CD4-positive, CD25-positive, alpha-beta regulatory T cell (primary cell): ENCODE data around the gene RMND1. TPM values are rescaled to one million over a fixed set of nuclear protein-coding genes. Genes with fewer than 3 reads are reported as not detected.
A peak's percentile ranks its signal among the peaks of the same experiment; 100 is the strongest.

Experiments used
- ATAC-seq, 2 donors: fragments of 150-1000 bp; cut with Tn5 transposase; one replicate each; pipeline ENCODE4 v1.10.0; 2021; ENCODE audit warnings: low read depth in 2 of 2, moderate number of reproducible peaks in 2 of 2, moderate library complexity in 1 of 2
- DNase-seq, 3 donors: peaks; one replicate each; pipeline versions ENCODE4 v3.0.0 to v3.0.0-alpha.2; 2012 to 2022; ENCODE audit warnings: mixed read lengths in 1 of 3
- H3K27ac ChIP-seq: one replicate; pipeline ENCODE4 v1.7.0; 2013; ENCODE audit warnings: mild to moderate bottlenecking, low read length; ENCODE audit not compliant: insufficient read depth, poor library complexity, severe bottlenecking
- H3K27me3 ChIP-seq: one replicate; pipeline ENCODE4 v1.7.0; 2013; ENCODE audit warnings: low read length; ENCODE audit not compliant: control insufficient read depth, insufficient read depth
- H3K36me3 ChIP-seq: one replicate; pipeline ENCODE4 v1.7.0; 2013; ENCODE audit warnings: mild to moderate bottlenecking, low read length, moderate library complexity; ENCODE audit not compliant: control insufficient read depth, insufficient read depth
- H3K4me1 ChIP-seq: 2 replicates; pipeline ENCODE4 v1.7.0; 2013; ENCODE audit warnings: mild to moderate bottlenecking, low read length; ENCODE audit not compliant: insufficient read depth, control insufficient read depth, poor library complexity, severe bottlenecking
- H3K4me3 ChIP-seq: one replicate; pipeline ENCODE4 v1.7.0; 2013; ENCODE audit warnings: low read depth, mild to moderate bottlenecking, low read length, moderate library complexity
- H3K9me3 ChIP-seq, 2 experiments: 1 replicate in 1 of 2; 2 replicates in 1 of 2; pipeline ENCODE4 v1.7.0; 2013; ENCODE audit warnings: low read length in 2 of 2, mild to moderate bottlenecking in 1 of 2, moderate library complexity in 1 of 2; ENCODE audit not compliant: control insufficient read depth in 2 of 2
- H3K27ac Mint-ChIP-seq, 3 donors: one replicate each; pipeline ENCODE4 v1.8.0; 2020 to 2022; ENCODE audit warnings: mild to moderate bottlenecking in 3 of 3, mixed read lengths in 3 of 3, moderate library complexity in 2 of 3
- H3K27me3 Mint-ChIP-seq: one replicate; pipeline ENCODE4 v1.8.0; 2022; ENCODE audit warnings: mild to moderate bottlenecking, mixed read lengths
- H3K36me3 Mint-ChIP-seq: one replicate; pipeline ENCODE4 v1.8.0; 2020; ENCODE audit warnings: mixed read lengths
- H3K4me1 Mint-ChIP-seq, 4 donors: one replicate each; pipeline ENCODE4 v1.8.0; 2020 to 2022; ENCODE audit warnings: mixed read lengths in 4 of 4, mild to moderate bottlenecking in 1 of 4
- H3K4me3 Mint-ChIP-seq, 4 donors: one replicate each; pipeline ENCODE4 v1.8.0; 2020 to 2022; ENCODE audit warnings: mild to moderate bottlenecking in 4 of 4, mixed read lengths in 4 of 4, moderate library complexity in 3 of 4
- H3K9me3 Mint-ChIP-seq, 7 donors: one replicate each; pipeline ENCODE4 v1.8.0; 2020 to 2022; ENCODE audit warnings: mixed read lengths in 7 of 7, mild to moderate bottlenecking in 3 of 7, moderate library complexity in 2 of 7
- polyA plus RNA-seq, 4 donors: library from polyadenylated mRNA; unstranded; fragments of 300-500 nt; fragmentation: Illumina TruSeq; gene quantifications; one replicate each; pipeline ENCODE4 v1.2.3, GENCODE V29; 2021
- total RNA-seq: library from RNA; stranded (reverse); gene quantifications from one replicate; pipeline ENCODE4 v1.2.3, GENCODE V29; 2022

RMND1 gene
- total and polyA plus RNA-seq, 5 donors from 2014 or later = 10.2 to 13.3 (median 11.9) TPM

- peaks cover 31% of the 10 kb centered on the region for H3K27me3 ChIP-seq
- no peak within 1 kb of the TSS for H3K27ac ChIP-seq
- Mint-ChIP-seq H3K27ac (no peak within 1 kb of the TSS), H3K27me3 (peaks cover 72% of the 10 kb centered on the region), H3K36me3 (peaks cover 3% of the 10 kb centered on the region), H3K4me1 (peaks cover 4 to 14% (median 12%) of the 10 kb centered on the region in 4 donors), H3K4me3 (peak within 1 kb of the TSS in 3 of 4 donors; percentile 48 to 77 (median 61)), H3K9me3 (peaks cover 0 to 5% (median 0%) of the 10 kb centered on the region in 7 donors)
- DNase-seq = no peak
- H3K4me1 ChIP-seq = peaks cover 13% of the 10 kb centered on the region
- H3K4me3 ChIP-seq = no peak within 1 kb of the TSS
- H3K36me3 ChIP-seq = no peaks in the 10 kb centered on the region
- peak in 1 of 2 donors; percentile 37 for ATAC-seq
- no peaks in the 10 kb centered on the region for H3K9me3 ChIP-seq
Observed at GRCh38 chr6:151493804-151494234, 41.9 kb upstream of the RMND1 start, which contains the start of gene CCDC170. Gene CCDC170 (plus strand): TSS chr6:151494017. CDS start chr6:151494129, 112 bp downstream.

GRCh38 chr6:151493161-151493803 lies 41.4 kb upstream of the RMND1 start:
- DNase-seq = no peak
- no peak overlapping the region for H3K4me3 ChIP-seq
- Mint-ChIP-seq H3K4me3 (peak overlapping the region in 3 of 4 donors; percentile 0 to 48 (median 7)), H3K4me1 (peaks cover 4 to 14% (median 12%) of the 10 kb centered on the region in 4 donors), H3K27ac (no peak overlapping the region), H3K9me3 (peaks cover 0 to 5% (median 0%) of the 10 kb centered on the region in 7 donors), H3K36me3 (peaks cover 3% of the 10 kb centered on the region), H3K27me3 (peaks cover 73% of the 10 kb centered on the region)
- peaks cover 31% of the 10 kb centered on the region for H3K27me3 ChIP-seq
- H3K27ac ChIP-seq = no peak overlapping the region
- H3K9me3 ChIP-seq = no peaks in the 10 kb centered on the region
- ATAC-seq = no peak
- H3K4me1 ChIP-seq = peaks cover 13% of the 10 kb centered on the region
- H3K36me3 ChIP-seq = no peaks in the 10 kb centered on the region

DNA sequence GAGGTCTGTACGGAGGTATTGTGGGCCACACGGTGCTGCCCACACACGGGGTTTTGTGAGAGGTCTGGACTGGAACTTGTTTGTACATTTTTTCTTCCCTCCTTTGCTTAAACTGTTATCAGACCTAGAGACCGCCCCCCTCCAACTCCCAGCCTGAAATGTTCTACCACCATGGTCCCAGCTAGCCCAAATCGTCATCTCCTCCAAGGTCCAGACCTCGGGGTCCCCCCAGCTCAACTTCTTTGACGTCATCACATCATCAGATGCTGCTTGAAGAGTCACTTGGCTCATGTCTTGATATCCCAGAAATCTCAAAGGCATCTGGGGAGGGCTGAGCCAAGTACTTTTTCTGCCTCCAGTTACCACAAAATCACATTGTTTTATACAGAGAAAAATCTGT lies 39.1 kb upstream of the RMND1 start:
- H3K27me3 ChIP-seq = peaks cover 23% of the 10 kb centered on the region
- DNase-seq (no peak), ATAC-seq (no peak)
- H3K36me3 ChIP-seq = no peaks in the 10 kb centered on the region
- Mint-ChIP-seq H3K4me3 (no peak overlapping the region), H3K9me3 (peaks cover 0 to 5% (median 0%) of the 10 kb centered on the region in 7 donors), H3K4me1 (peaks cover 2 to 14% (median 12%) of the 10 kb centered on the region in 4 donors), H3K27ac (no peak overlapping the region), H3K36me3 (peaks cover 3% of the 10 kb centered on the region), H3K27me3 (peaks cover 59% of the 10 kb centered on the region)
- H3K4me3 ChIP-seq = no peak overlapping the region
- peaks cover 13% of the 10 kb centered on the region for H3K4me1 ChIP-seq
- H3K9me3 ChIP-seq = no peaks in the 10 kb centered on the region
- no peak overlapping the region for H3K27ac ChIP-seq

DNA sequence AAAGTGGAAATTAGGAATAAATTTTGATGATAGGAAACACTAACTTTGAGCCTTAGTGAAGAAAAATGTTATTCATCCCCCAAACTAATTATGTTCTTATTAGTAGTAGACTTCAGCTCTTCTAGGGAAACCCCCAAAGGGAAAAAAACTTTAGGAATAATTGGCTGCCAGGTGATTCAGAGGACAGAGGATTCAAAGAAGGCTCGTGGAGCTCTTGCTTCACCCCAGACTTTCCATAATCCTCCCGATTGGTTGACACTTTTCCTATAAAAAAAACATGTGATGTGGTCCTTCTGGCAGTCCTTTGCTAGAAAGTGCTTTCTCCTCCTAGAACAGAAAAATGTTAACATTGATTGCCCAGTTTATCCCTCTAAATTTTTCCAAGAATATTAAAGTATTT lies 36.3 kb upstream of the RMND1 start:
- Histone ChIP-seq H3K27me3 (peaks cover 9% of the 10 kb centered on the region), H3K36me3 (no peaks in the 10 kb centered on the region), H3K4me1 (no peaks in the 10 kb centered on the region), H3K4me3 (no peak overlapping the region), H3K27ac (no peak overlapping the region), H3K9me3 (no peaks in the 10 kb centered on the region)
- no peak for ATAC-seq
- H3K4me3 Mint-ChIP-seq = no peak overlapping the region
- H3K27me3 Mint-ChIP-seq = peaks cover 39% of the 10 kb centered on the region
- H3K9me3 Mint-ChIP-seq = peaks cover 0 to 4% (median 0%) of the 10 kb centered on the region in 7 donors
- DNase-seq = no peak
- no peak overlapping the region for H3K27ac Mint-ChIP-seq
- peaks cover 1 to 4% (median 2%) of the 10 kb centered on the region in 4 donors for H3K4me1 Mint-ChIP-seq
- H3K36me3 Mint-ChIP-seq = peaks cover 3% of the 10 kb centered on the region

DNA sequence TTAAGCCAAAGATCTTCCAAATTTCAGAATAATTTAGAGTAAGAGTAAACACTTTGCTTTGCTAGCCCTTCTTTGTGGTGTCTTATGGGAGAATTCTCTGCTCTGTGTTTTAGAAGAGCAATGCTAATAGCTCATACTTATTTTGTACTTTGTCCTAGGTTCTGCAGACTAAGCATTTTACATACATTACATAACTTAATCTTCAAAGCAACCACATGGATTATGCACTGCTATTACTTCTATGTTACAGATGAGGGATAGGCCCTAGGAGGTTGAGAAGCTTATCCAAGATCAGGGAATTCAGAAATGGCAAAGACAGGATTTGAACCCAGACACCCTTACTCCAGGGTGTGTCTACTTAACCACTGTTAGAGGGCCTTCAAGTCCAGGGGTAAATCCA lies 32.1 kb upstream of the RMND1 start:
- ATAC-seq = no peak
- Mint-ChIP-seq H3K9me3 (peaks cover 0 to 1% (median 0%) of the 10 kb centered on the region in 7 donors), H3K27ac (peak overlapping the region in 1 of 3 donors; percentile 61), H3K36me3 (no peaks in the 10 kb centered on the region), H3K4me1 (peaks cover 12 to 23% (median 14%) of the 10 kb centered on the region in 4 donors), H3K27me3 (peaks cover 4% of the 10 kb centered on the region), H3K4me3 (peak overlapping the region in 1 of 4 donors; percentile 55)
- no peaks in the 10 kb centered on the region for H3K27me3 ChIP-seq
- no peak overlapping the region for H3K27ac ChIP-seq
- no peak overlapping the region for H3K4me3 ChIP-seq
- no peak for DNase-seq
- no peaks in the 10 kb centered on the region for H3K9me3 ChIP-seq
- H3K36me3 ChIP-seq = no peaks in the 10 kb centered on the region
- H3K4me1 ChIP-seq = peaks cover 10% of the 10 kb centered on the region

DNA sequence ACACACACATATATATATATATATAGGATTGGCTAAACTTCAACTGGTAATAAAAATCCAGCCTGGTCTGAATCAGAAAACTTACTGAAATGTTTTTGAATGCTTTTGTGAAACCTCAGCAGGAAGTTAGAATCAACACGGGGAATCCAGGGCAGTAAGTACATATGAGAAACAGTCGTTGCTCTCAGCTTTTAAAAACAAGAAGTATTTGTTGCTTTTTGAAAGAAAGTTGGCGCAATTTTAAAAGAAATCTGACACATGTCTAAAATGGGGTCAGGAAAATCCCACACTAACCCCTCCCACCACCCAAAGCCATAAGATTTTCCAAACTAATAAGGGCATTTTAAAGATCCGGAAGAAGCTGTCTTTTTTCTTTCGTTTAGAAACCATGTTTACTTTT lies 30.4 kb upstream of the RMND1 start:
- Histone ChIP-seq H3K4me3 (peak overlapping the region; percentile 81), H3K4me1 (peaks cover 10% of the 10 kb centered on the region)
- ATAC-seq = peak in 1 of 2 donors; percentile 25

GRCh38 chr6:151481786-151482185 lies 29.9 kb upstream of the RMND1 start:
- Histone ChIP-seq H3K36me3 (no peaks in the 10 kb centered on the region), H3K9me3 (no peaks in the 10 kb centered on the region), H3K4me1 (peaks cover 10% of the 10 kb centered on the region), H3K27me3 (no peaks in the 10 kb centered on the region), H3K4me3 (peak overlapping the region; percentile 48), H3K27ac (peak overlapping the region; percentile 60)
- DNase-seq (no peak), ATAC-seq (no peak)
- Mint-ChIP-seq H3K4me1 (peaks cover 12 to 23% (median 14%) of the 10 kb centered on the region in 4 donors), H3K9me3 (peaks cover 0 to 1% (median 0%) of the 10 kb centered on the region in 7 donors), H3K4me3 (peak overlapping the region in 3 of 4 donors; percentile 45 to 56 (median 54)), H3K27ac (peak overlapping the region; percentile 26 to 88 (median 86)), H3K27me3 (no peaks in the 10 kb centered on the region), H3K36me3 (no peaks in the 10 kb centered on the region)

More for the DNA sequence above, 30.4 kb upstream of the RMND1 start:
- H3K27me3 ChIP-seq = no peaks in the 10 kb centered on the region
- H3K4me1 Mint-ChIP-seq = peaks cover 12 to 23% (median 14%) of the 10 kb centered on the region in 4 donors
- no peaks in the 10 kb centered on the region for H3K36me3 Mint-ChIP-seq
- no peaks in the 10 kb centered on the region for H3K27me3 Mint-ChIP-seq
- peak overlapping the region; percentile 88 to 98 (median 96) for H3K27ac Mint-ChIP-seq
- DNase-seq = peak in 1 of 3 donors; percentile 48
- H3K27ac ChIP-seq = peak overlapping the region; percentile 60
- peak overlapping the region; percentile 78 to 95 (median 86) for H3K4me3 Mint-ChIP-seq
- peaks cover 0 to 1% (median 0%) of the 10 kb centered on the region in 7 donors for H3K9me3 Mint-ChIP-seq
- H3K36me3 ChIP-seq = no peaks in the 10 kb centered on the region
- no peaks in the 10 kb centered on the region for H3K9me3 ChIP-seq
